HS-5 (cell line): ENCODE results near the gene WDR62.
"Not testable (repeated sequence)": the region's sequence is repeated elsewhere in the genome, so short reads cannot be mapped to it uniquely, and the experiment has no call there.

Experiments used
- DNase-seq: peaks from one replicate; pipeline ENCODE4 v3.0.0-alpha.2; 2012; ENCODE audit warnings: low read depth

Gene WDR62

GRCh38 chr19:36112678-36113077 lies 58.0 kb downstream of the WDR62 start:
- DNase-seq: no peak

- DNase-seq: no peak
These were observed 58.7 kb downstream of the WDR62 start for GRCh38 chr19:36113425-36113824.

- no peak for DNase-seq
These were observed 59.4 kb downstream of the WDR62 start for GRCh38 chr19:36113894-36114720.

GRCh38 chr19:36114721-36115452 lies 60.2 kb downstream of the WDR62 start, which contains the start of gene POLR2I:
POLR2I (minus strand) TSS chr19:36114875; CDS start chr19:36114856, 19 bp downstream.
- peak; percentile 98 for DNase-seq

GRCh38 chr19:36115453-36116343 lies 61.0 kb downstream of the WDR62 start, which contains the start of gene TBCB:
TBCB (plus strand) TSS chr19:36115468; CDS start chr19:36115561, 93 bp downstream.
- no peak for DNase-seq

GRCh38 chr19:36116344-36116637 lies 61.6 kb downstream of the WDR62 start:
- DNase-seq: no peak

GRCh38 chr19:36120092-36120983 lies 65.6 kb downstream of the WDR62 start:
- DNase-seq: no peak

- DNase-seq: no peak
These were observed 66.3 kb downstream of the WDR62 start for GRCh38 chr19:36120984-36121358.

- no peak for DNase-seq
These were observed 66.9 kb downstream of the WDR62 start for GRCh38 chr19:36121486-36122124.

- no peak for DNase-seq
These were observed 70.9 kb downstream of the WDR62 start for GRCh38 chr19:36125557-36125956.

GRCh38 chr19:36128392-36128736 lies 73.7 kb downstream of the WDR62 start:
- DNase-seq: no peak

GRCh38 chr19:36131221-36131620 lies 76.5 kb downstream of the WDR62 start:
- DNase-seq: not testable (repeated sequence)

- not testable (repeated sequence) for DNase-seq
These were observed 80.2 kb downstream of the WDR62 start for GRCh38 chr19:36134867-36135266.

- no peak for DNase-seq
These were observed 82.4 kb downstream of the WDR62 start for GRCh38 chr19:36136964-36137686.

GRCh38 chr19:36139120-36139472 lies 84.4 kb downstream of the WDR62 start:
- DNase-seq: no peak

- peak; percentile 77 for DNase-seq
These were observed 85.0 kb downstream of the WDR62 start, which contains the start of gene CAPNS1 for GRCh38 chr19:36139473-36140303. CAPNS1 (plus strand) TSS chr19:36140066; CDS start chr19:36141012, 946 bp downstream.

- no peak for DNase-seq
These were observed 85.8 kb downstream of the WDR62 start for GRCh38 chr19:36140304-36141038.
